OCI-LY1 (cell line): ENCODE results near the gene CTNNA1.

Experiments
- H2AFZ ChIP-seq: fragments of 200-600 bp; sonication (generic), shearing (Covaris generic); 2 replicates; pipeline ENCODE4 v1.6.0; 2014; ENCODE audit warnings: antibody characterized with exemption, mild to moderate bottlenecking, low read length
- H3F3A ChIP-seq: fragments of 200-600 bp; sonication (generic), shearing (Covaris generic); 2 replicates; pipeline ENCODE4 v1.6.0; 2014; ENCODE audit warnings: mild to moderate bottlenecking, antibody characterized with exemption, low read length, moderate library complexity; ENCODE audit not compliant: insufficient read depth
- H3K27ac ChIP-seq: fragments of 200-600 bp; sonication (generic); 2 replicates; pipeline ENCODE4 v1.5.1; 2014; ENCODE audit warnings: low read length, mixed run types, mild to moderate bottlenecking, low read depth; ENCODE audit not compliant: poor library complexity, severe bottlenecking
- H3K27me3 ChIP-seq: fragments of 200-600 bp; sonication (generic); 2 replicates; pipeline ENCODE4 v1.6.0; 2014; ENCODE audit warnings: antibody characterized with exemption, mild to moderate bottlenecking, low read length, moderate library complexity; ENCODE audit not compliant: insufficient read depth
- H3K36me3 ChIP-seq: fragments of 200-600 bp; sonication (generic); 2 replicates; pipeline ENCODE4 v1.6.1; 2014; ENCODE audit warnings: mild to moderate bottlenecking, antibody characterized with exemption, low read length, moderate library complexity, mixed read lengths; ENCODE audit not compliant: insufficient read depth
- H3K4me1 ChIP-seq: fragments of 200-600 bp; sonication (generic); 2 replicates; pipeline ENCODE4 v1.5.1; 2014; ENCODE audit warnings: mild to moderate bottlenecking, low read length, moderate library complexity; ENCODE audit not compliant: insufficient read depth, severe bottlenecking
- H3K4me2 ChIP-seq: fragments of 200-600 bp; sonication (generic), shearing (Covaris generic); 2 replicates; pipeline ENCODE4 v1.6.1; 2014; ENCODE audit warnings: low read length
- H3K4me3 ChIP-seq: fragments of 200-600 bp; sonication (generic); 2 replicates; pipeline ENCODE4 v1.5.1; 2014; ENCODE audit warnings: low read length, low read depth, mild to moderate bottlenecking, mixed read lengths; ENCODE audit not compliant: poor library complexity, severe bottlenecking
- H3K79me2 ChIP-seq: fragments of 200-600 bp; shearing (Covaris generic); 2 replicates; pipeline ENCODE4 v1.6.1; 2016; ENCODE audit warnings: mixed run types, low read length, mixed read lengths; ENCODE audit not compliant: insufficient read depth
- H3K9ac ChIP-seq: fragments of 200-600 bp; sonication (generic), shearing (Covaris generic); 2 replicates; pipeline ENCODE4 v1.6.1; 2014; ENCODE audit warnings: mild to moderate bottlenecking, low read length, mixed read lengths
- H3K9me2 ChIP-seq: fragments of 200-600 bp; sonication (generic), shearing (Covaris generic); 2 replicates; pipeline ENCODE4 v1.6.1; 2014; ENCODE audit warnings: low read depth, mild to moderate bottlenecking, low read length, mixed read lengths
- H3K9me3 ChIP-seq: fragments of 200-600 bp; shearing (Covaris generic); 2 replicates; pipeline ENCODE4 v1.6.1; 2014; ENCODE audit warnings: low read length, mixed read lengths
- H4K20me1 ChIP-seq: fragments of 200-600 bp; sonication (generic), shearing (Covaris generic); 2 replicates; pipeline ENCODE4 v1.6.0; 2016; ENCODE audit warnings: mild to moderate bottlenecking, low read length; ENCODE audit not compliant: insufficient read depth
- CTCF ChIP-seq: fragments of 200-600 bp; sonication (generic), shearing (Covaris generic); IDR thresholded peaks from 2 replicates; pipeline ENCODE4 v1.5.1; 2017; ENCODE audit warnings: mild to moderate bottlenecking, antibody characterized with exemption, low read length, moderate library complexity, mixed read lengths
- EZH2 ChIP-seq: fragments of 200-600 bp; sonication (generic), shearing (Covaris generic); IDR thresholded peaks from 2 replicates; pipeline ENCODE4 v1.8.0; 2017; ENCODE audit warnings: borderline replicate concordance, mixed run types, mild to moderate bottlenecking, antibody characterized with exemption, low read length, moderate library complexity, mixed read lengths

CTNNA1 gene

GRCh38 chr5:138889994-138890393, 136.8 kb downstream of the CTNNA1 start:
- H3K9me2 ChIP-seq = no peaks in the 10 kb centered on the region

GRCh38 chr5:138890644-138891043, 137.4 kb downstream of the CTNNA1 start:
- no peaks in the 10 kb centered on the region for H3K36me3 ChIP-seq
- H3K9ac ChIP-seq = no peak overlapping the region
- H3K4me3 ChIP-seq = no peak overlapping the region
- H3K9me2 ChIP-seq = no peaks in the 10 kb centered on the region
- no peaks in the 10 kb centered on the region for H3K27me3 ChIP-seq
- no peaks in the 10 kb centered on the region for H4K20me1 ChIP-seq
- no peak for TF ChIP-seq CTCF
- no peak for TF ChIP-seq EZH2
- no peaks in the 10 kb centered on the region for H3F3A ChIP-seq
- H3K4me2 ChIP-seq = no peak overlapping the region
- no peaks in the 10 kb centered on the region for H3K4me1 ChIP-seq
- no peak overlapping the region for H3K27ac ChIP-seq
- H2AFZ ChIP-seq = no peak overlapping the region
- no peaks in the 10 kb centered on the region for H3K9me3 ChIP-seq
- no peaks in the 10 kb centered on the region for H3K79me2 ChIP-seq

More at GRCh38 chr5:138889994-138890393, 136.8 kb downstream of the CTNNA1 start:
- H3K9ac ChIP-seq = no peak overlapping the region
- H3K27ac ChIP-seq = no peak overlapping the region
- no peaks in the 10 kb centered on the region for H3K79me2 ChIP-seq
- no peaks in the 10 kb centered on the region for H3K9me3 ChIP-seq
- H3K4me1 ChIP-seq = no peaks in the 10 kb centered on the region
- H3K27me3 ChIP-seq = no peaks in the 10 kb centered on the region
- H3K36me3 ChIP-seq = no peaks in the 10 kb centered on the region
- H3K4me2 ChIP-seq = no peak overlapping the region
- no peak overlapping the region for H2AFZ ChIP-seq
- H4K20me1 ChIP-seq = no peaks in the 10 kb centered on the region
- TF ChIP-seq EZH2 (no peak), CTCF (no peak)
- H3F3A ChIP-seq = no peaks in the 10 kb centered on the region
- no peak overlapping the region for H3K4me3 ChIP-seq

- no peak overlapping the region for H3K9ac ChIP-seq
- no peaks in the 10 kb centered on the region for H4K20me1 ChIP-seq
- H3K36me3 ChIP-seq = no peaks in the 10 kb centered on the region
- H3K9me3 ChIP-seq = no peaks in the 10 kb centered on the region
- no peak overlapping the region for H3K4me2 ChIP-seq
- no peaks in the 10 kb centered on the region for H3K9me2 ChIP-seq
- TF ChIP-seq EZH2 (no peak), CTCF (no peak)
- H3K27ac ChIP-seq = no peak overlapping the region
- no peaks in the 10 kb centered on the region for H3K79me2 ChIP-seq
- no peak overlapping the region for H3K4me3 ChIP-seq
- H3K4me1 ChIP-seq = no peaks in the 10 kb centered on the region
- no peaks in the 10 kb centered on the region for H3F3A ChIP-seq
- H3K27me3 ChIP-seq = no peaks in the 10 kb centered on the region
- H2AFZ ChIP-seq = no peak overlapping the region
Measured at GRCh38 chr5:138895918-138896317, 142.7 kb downstream of the CTNNA1 start.
